SK-N-SH (cell line): ENCODE data around the gene TMEM209.

Experiments
- FOXM1 ChIP-seq: IDR thresholded peaks from 2 replicates; pipeline ENCODE4 v1.4.0; 2012; ENCODE audit warnings: low read depth, mild to moderate bottlenecking
- JUND ChIP-seq: IDR thresholded peaks from 2 replicates; pipeline ENCODE4 v1.4.0; 2012
- TF ChIP-seq, protein P1 (sequence below): fragments of 200-600 bp; sonication (generic); IDR thresholded peaks from 2 replicates; pipeline ENCODE4 v1.6.1; 2017; ENCODE audit warnings: antibody characterized with exemption, mild to moderate bottlenecking, moderate library complexity

DNA sequence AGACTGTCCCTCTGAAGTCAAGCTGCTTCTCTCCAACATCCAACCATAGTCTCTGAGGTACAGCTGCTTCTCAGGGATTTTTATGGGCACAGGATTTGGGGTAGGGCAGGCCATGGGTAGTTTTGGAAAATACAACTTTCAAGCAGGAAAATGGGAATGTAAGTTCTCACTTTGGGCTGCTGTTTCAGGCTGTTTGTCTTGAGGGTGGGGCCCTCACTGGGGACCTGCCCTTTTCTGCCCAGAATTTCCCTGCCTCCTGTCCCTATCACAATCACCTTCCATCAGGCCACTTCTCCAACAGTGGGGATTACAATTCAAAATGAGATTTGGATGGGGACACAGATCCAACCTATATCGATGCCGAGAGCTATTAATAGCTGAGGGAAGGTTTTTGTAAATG, 27.0 kb upstream of the TMEM209 start:
- TF ChIP-seq JUND (no peak), FOXM1 (no peak)
- TF ChIP-seq, protein P1, sequence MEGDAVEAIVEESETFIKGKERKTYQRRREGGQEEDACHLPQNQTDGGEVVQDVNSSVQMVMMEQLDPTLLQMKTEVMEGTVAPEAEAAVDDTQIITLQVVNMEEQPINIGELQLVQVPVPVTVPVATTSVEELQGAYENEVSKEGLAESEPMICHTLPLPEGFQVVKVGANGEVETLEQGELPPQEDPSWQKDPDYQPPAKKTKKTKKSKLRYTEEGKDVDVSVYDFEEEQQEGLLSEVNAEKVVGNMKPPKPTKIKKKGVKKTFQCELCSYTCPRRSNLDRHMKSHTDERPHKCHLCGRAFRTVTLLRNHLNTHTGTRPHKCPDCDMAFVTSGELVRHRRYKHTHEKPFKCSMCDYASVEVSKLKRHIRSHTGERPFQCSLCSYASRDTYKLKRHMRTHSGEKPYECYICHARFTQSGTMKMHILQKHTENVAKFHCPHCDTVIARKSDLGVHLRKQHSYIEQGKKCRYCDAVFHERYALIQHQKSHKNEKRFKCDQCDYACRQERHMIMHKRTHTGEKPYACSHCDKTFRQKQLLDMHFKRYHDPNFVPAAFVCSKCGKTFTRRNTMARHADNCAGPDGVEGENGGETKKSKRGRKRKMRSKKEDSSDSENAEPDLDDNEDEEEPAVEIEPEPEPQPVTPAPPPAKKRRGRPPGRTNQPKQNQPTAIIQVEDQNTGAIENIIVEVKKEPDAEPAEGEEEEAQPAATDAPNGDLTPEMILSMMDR, result no peak
